T1000 (cell line): ENCODE measurements around the gene GPR153.
"Not testable (repeated sequence)": the region's sequence is repeated elsewhere in the genome, so short reads cannot be mapped to it uniquely, and the experiment has no call there.

Experiments used
- DNase-seq: peaks from one replicate; lab custom pipeline; 2025; ENCODE audit warnings: mixed read lengths; lab: John Stamatoyannopoulos, UW

The GPR153 gene

DNA sequence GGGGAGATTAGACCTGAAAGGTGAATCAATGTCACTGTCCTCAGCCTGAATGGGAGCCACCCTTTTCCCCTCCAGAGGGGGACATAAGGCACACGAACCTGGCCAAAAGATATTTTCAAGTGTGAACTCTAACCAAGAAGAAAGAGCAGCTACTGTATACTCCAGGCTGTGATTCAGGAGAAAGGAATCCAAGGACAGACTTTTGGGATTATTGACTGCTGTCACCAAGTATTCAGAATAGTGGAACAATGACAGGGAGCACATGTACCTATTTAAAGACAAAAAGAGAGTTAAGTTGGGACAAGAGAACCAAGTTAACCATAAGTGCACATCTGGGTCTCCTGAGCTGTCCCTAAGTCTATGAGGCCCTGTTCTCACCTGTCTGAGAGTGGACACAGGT, 27.5 kb downstream of the GPR153 start:
- DNase-seq, result no peak

DNA sequence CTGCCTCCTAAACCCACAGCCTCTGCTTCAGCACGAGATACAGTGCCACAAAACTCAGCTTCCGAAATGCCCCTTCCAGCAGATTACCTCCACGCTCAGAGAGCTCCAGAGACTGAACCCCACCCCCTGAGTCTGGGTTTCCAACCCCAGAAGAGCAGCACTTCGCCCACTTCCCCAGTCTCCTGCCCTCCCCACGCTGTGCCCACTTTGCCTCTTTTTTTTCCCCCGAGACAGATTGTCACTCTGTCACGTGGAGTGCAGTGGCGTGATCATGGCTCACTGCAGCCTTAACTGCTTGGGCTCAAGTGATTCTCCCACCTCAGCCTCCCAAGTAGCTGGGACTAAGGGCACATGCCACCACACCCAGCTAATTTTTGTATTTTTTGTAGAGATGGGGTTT, 35.2 kb downstream of the GPR153 start:
- DNase-seq, result no peak

DNA sequence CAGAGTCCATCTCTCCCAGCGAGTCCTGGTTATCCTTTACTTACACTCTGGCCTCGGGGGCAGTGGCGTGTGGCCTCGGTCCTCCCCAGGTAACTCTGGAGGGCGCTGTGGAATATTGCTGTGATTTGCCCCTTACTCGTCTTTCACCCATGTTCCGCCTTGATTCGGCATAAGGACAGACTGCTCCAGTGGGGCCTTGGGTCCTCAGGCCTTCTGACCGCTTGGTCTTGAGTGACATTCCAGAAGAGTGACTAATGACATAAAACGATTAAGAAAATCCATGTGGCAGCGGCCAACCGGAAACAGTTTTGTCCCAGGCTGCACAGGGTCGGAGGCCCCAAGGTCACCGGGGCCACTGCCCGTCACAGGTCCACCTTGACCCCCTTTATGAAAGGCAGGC, 36.2 kb downstream of the GPR153 start:
- no peak for DNase-seq

DNA sequence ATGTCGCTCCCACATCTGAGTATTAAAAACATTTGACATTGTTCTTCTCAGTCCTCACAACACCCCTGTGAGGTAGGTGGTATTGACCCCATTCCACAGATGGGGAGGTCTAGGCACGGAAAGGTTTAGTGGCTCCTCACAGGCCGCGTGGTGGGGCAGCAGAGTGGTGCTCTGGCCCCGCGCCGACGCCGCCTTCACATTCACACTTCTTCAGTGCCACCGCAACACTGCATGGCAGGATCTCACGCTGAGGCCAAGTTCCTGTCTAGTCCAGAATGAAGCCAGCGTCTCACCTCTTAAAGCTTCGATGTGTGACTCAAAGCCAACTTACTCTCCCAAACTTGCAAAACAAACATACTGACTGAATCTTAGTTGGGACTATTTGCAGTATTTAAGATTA, 37.3 kb downstream of the GPR153 start:
- no peak for DNase-seq

DNA sequence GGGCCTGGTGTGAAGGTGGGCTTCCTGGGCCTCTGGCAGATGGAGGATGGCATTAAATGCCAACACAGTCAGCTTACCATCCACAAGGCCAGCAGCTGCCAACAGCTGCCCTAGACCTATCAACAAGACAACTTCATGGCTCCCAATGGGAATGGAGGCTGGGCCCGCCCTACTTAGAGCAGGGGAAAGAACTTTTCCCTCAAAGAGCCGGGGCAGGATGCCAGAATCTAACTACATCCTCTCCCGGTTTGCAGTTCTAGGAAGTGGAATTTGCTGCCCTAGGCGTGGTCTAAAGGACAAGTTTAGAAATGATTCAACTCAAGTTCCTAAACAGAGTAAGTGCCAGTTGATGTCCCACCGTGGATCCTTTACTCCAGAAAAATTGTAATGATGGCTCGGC, 38.3 kb downstream of the GPR153 start:
- no peak for DNase-seq

DNA sequence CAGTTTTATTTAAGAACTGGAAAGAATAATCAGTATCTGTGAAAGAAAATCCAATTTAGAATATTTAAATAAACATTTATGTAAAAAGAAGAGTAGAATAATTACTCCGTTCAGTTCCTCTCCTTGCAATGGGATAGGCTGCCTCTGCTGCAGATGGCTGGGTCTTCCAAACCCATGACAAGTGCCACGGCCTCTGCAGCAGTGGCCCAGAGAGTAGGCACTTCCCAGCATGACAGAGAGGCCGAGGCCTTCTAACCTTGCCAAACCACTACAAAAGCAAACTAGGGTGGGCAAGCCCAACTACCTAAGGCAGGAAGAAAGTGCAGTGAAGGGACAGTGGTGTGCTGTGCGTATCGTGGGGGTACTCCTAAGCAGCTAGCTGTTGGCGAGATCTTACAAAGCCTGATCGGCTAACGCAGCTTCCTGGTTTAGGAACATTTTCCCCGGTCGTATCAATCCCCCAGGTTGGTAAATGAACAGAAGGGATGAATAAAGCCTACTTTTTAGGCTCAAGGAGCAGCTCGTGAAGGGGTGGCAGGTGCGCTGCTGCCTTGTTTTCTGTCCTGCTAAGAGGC, 39.6 kb downstream of the GPR153 start:
- DNase-seq, result no peak

DNA sequence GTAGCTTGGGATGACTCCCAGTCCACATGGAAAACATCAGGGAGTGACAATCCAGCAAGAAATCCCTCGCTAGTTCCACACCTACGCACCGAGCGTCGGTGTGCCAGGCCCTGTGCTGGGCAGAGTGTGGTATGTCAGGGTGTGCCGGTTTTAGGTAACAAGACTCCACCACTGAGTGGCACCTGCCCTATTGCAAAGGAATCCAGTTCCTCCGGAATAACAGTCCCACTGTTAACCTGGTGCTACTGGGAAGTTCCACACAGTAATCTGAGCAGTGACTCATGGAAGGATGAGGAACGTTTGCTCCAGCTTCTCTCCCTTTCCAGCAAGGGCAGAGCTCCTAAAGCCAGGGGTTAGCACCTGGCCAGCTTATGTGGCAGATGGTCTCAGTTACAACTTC, 40.7 kb downstream of the GPR153 start:
- no peak for DNase-seq

DNA sequence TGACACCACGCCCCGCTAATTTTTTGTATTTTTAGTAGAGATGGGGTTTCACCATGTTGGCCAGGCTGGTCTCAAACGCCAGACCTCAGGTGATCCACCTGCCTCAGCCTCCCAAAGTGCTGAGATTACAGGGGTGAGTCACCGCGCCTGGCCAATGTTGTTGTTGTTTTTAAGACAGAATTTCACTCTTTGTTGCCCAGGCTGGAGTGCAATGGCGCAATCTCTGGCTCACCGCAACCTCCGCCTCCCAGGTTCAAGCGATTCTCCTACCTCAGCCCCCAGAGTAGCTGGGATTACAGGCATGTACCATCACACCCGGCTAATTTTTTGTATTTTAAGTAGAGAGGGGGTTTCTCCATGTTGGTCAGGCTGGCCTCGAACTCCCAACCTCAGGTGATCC, 41.3 kb downstream of the GPR153 start:
- DNase-seq, result not testable (repeated sequence)

DNA sequence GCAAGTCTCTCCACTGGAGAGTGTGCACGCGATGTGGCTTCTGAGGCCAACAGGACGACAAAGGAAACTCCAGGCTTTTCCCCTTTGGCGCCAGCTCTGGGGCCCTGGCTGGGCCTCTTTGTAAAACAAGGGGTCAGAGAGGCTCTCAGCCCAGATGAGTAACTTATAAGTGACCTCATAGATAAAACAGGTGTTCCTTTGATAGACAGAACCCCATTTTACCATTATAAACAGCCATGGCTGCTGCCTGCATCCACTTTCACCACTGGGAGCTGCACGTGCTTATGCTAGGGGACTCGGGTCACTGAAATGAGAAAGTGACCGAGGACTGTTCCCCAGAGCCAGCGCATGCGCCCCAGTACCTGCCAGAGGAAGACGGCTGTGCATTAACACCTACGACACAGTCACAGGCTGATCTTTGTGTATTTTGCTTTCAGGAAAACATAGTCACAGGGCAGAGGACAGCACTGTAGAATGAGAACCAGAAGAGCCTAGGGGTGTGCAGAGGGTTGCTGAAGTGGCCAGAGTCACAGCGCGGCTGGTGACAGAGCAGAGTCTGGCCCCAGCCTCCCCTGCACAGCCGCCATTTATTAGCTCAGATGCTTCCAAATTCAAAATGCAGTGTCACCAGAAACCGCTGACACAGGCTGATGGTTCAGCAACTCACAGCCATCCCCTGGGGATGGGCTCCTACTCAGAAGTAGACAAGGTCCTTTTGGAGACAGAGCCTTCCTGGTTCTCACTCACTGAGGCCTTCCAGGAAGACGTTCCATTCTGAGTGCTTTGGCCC, 42.3 kb downstream of the GPR153 start:
- no peak for DNase-seq

DNA sequence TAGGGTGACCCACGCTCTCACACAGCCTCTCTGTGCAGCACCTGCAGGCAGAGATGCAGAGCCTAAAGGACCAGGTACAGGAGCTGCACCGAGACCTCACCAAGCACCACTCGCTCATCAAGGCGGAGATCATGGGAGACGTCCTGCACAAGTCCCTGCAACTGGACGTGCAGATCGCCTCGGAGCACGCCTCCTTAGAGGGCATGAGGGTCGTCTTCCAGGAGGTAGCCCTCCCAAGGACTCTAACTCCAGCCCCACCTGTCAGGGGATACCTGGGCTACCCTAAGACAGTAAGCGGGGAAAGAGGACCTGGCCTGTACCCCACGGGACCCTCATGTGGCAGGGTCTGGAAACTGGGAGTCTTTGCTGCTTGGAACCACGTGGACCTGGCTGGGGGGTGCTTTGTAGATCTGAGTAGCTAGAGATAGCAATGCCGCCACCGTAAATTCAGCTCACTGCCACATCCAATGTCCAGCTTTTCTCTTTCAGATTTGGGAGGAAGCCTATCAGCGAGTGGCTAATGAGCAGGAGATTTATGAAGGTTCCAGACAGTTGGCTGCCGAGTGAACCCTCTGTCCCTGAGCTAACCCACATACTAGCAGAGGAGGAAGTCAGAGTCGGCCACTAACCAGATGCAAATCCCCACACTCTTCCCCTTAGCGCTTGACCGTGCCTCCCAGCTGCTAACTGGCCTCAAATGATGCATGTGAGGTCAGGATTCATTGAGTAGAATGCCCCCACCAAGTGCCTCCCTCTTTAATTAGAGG, 48.5 kb downstream of the GPR153 start:
- DNase-seq, result no peak

DNA sequence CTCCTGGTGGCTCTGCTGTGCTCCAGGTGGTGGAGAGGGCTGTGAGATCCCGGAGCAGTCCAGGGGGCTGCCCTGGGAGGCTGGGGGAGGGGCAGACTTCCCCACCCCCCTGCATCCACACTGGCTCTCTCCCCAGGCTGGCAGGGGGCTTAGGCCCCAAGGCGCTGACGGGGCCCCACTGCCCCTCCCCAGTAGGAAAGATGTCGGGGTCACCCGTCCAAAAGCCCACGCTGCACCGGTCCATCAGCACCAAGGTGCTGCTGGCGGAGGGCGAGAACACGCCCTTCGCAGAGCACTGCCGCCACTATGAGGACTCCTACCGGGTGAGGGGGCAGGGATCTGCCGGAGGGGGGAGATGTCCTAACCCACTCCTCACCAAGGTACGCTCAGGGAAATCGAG, 49.2 kb downstream of the GPR153 start:
- no peak for DNase-seq

DNA sequence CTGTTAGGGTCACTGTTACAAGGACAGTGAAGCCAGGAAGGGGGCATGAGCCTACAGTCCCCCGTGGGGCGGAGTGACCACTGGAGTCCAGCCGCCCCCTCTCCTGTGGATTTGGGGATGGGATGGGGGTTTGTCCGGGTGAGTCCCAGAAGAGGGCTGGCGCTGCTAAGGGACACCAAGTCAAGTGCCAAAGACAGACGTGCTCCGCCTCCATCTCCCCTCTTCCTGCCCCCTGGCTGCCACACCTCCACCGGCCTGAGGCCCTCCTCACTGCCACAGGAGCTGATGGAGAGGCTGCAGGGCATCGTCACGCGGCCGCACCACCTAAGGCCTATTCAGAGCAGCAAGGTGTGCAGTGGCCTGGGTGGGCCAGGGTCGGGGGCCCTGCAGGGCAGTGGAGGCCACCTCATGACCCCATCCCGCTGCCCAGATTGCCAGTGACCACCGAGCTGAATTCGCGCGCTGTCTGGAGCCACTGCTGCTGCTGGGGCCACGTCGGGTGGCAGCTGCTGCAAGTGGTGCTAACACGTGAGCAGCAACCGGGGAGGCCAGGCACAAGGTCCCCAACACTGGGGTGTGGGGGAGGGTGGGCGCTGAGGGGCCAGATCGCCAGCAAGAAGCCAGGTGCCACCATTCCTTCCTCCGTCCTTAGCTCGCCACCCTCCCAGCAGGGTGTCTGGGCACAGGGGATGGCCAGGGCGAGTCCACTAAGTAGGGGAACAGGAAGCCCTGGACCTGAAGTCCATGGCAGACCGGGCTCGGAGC, 50.1 kb downstream of the GPR153 start:
- no peak for DNase-seq

DNA sequence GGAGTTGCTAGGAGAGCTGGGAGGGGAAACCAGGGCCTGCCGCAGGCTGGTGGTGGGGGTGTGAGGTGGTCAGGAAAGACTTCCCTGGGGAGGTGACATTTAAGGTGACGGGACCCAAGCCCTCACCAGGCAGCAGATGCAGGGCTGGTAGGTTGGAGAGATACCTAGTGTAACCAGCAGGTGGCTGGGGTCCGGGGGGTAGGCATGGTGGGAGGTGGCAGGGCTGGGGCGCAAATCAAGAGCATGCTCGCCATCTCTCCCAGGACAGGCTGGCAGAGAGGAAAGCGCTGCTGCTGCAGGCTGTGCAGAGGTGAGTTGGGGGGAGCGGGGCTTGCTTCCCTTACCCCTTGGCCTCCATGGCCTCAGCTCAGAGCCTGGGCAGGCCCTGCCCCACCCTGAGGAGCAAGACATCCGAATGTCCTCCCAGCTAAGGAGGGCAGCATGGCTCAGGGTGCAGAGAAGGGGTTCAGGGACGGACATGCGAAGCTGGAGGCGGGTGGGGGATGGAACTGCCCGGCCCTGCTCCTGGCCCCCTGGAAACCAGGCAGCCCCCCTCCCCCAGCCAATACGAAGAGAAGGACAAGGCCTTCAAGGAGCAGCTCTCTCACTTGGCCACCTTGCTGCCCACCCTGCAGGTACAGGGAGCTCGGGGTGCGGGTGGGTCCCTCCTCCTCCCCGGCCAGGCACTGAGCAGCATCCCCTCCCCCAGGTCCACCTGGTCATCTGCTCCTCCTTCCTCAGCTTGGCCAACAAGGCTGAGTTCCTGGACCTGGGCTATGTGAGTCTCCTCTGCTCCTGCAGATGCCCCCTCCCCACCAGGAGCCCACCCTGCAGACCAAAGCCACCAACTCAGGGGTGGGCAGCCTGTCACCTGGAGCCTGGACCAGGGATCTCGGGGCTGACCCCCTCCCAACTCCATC, 51.0 kb downstream of the GPR153 start:
- DNase-seq, result no peak

DNA sequence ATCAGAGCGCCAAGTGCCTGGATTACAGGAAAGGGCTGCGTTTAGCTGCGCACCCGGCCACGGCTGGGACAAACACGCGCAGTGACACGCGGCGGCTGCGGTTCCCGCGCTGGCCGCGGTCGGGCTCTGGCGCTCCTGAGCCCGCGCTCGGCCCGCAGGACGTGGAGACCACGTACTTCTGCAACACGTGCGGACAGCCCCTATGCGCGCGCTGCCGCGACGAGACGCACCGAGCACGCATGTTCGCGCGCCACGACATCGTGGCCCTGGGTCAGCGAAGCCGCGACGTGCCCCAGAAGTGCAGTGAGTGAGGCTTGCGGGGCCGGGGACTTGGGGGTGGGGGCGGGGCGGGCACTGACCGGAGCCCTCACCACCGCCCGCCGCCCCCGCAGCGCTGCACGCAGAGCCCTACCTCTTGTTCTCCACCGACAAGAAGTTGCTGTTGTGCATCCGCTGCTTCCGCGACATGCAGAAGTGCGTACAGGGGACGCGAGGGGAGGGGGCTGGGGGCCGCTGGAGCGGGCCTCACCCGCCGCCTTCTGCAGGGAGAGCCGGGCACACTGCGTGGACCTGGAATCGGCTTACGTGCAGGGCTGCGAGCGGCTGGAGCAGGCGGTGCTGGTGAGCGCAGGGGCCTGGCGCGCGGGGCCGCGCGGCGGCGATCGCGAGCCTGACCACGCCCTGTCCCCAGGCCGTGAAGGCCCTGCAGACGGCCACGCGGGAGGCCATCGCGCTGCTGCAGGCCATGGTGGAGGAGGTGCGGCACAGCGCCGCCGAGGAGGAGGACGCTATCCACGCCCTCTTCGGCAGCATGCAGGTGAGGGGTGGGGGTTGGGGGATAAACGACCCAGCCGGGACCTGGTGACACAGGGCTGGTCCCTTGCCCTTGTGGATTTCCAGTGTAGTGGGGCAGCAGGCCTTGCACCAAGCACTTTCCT, 51.9 kb downstream of the GPR153 start:
- DNase-seq, result peak; percentile 45

DNA sequence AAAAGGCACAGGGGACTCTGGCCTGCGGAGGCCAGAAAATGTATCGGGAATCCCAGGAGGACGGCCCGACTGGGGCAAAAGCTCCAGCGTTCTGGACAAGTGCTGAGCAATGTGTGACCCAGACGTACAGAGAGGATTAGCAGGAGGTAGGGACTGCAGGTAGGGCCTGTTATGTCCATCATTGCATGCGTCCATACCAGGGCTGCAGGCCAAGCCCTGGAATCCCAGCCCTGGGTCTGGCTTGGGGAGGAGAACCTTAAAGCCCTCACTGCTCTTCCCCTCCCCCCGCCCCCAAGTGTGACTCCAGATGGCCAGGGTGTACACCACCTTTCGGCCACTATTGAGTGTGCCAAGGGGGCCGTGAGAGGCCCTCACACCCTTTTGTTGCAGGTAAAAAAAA, 53.0 kb downstream of the GPR153 start:
- DNase-seq, result no peak

DNA sequence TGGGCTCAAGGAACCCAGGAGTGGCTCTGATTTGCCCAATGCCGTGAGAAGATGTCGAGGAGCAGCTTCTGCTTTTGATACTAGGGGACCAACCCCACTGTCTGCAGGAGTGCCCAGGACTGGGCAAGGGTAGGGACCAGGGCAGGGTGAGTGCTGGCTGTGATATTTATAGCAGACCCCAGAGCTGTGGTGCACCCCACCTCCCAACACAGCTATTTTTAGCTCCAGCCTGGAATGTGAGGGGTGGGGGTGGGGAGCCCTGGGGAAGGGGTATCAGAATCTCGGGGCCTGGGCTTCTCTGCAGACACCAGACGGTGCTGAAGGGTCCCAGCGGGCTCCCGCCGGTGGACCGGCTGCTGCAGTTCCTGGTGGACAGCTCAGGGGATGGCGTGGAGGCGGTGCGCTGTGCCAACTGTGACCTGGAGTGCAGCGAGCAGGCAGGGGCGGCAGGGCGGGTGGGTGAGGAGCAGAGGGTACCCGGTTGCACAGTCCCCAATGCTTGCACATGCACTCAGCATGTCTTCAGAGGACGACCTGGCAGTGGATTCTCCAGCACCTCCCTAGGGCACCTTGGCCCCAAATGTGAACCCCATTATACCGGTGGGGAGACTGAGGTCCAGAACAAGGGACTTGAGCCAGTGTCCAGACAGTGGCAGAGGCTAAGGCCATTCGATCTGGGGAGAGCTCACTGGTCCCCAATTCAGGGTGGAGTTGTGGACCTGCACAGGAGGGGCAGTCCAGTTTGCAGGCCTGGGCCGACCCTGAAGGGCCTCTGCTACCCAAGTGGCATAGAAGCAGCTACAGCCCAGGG, 53.6 kb downstream of the GPR153 start:
- no peak for DNase-seq

DNA sequence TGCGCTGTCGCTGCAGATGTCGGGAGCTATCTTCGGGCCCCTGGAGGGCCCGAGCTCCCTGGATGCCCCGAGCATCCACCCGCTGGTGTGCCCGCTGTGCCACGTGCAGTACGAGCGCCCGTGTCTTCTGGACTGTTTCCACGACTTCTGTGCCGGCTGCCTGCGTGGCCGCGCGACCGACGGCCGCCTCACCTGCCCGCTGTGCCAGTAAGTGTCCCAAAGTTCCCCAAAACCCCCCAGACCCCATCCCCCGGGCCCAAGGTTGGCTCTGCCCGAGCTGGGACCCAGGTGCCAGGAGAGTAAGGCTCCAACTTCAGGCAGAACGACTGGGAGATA, 54.4 kb downstream of the GPR153 start:
- no peak for DNase-seq

DNA sequence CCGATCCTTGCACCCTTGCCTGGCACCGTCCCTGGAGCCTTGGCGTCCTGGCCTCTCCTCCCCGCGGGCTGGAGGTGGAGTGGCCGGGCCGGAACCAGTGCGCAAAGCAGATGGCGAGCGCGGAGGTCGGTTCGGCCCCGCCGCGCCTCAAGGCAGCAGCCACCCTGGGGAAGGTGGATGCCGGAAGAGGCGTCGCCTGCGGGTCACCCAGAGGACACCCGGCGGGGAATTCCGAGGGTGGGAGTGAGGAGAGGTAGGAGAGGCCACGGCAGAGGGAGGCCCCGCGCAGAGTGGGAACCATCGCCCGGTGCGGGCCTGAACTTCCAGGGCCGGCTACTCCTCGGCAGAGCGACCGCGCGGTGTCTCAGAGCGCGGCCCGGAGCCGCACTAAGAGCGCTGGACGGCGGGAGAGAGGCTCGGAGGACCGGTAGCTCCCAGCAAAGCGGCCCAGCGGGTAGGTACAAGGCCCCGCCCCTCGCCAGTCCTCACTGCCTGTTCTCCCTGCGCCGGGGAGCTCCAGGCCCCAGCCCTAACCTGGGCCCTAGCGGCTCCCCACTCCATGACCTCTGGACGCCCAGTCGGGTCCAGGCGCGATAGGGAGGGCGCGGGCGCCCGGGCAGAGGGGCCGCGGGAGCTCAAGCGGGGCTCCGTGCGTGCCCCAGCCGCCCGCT, 54.9 kb downstream of the GPR153 start, which contains the start of gene RNF207:
Gene RNF207 (plus strand): TSS at position 271 of the 671 bp plus-strand sequence. CDS start 417 bp downstream, outside the sequence.
- no peak for DNase-seq

DNA sequence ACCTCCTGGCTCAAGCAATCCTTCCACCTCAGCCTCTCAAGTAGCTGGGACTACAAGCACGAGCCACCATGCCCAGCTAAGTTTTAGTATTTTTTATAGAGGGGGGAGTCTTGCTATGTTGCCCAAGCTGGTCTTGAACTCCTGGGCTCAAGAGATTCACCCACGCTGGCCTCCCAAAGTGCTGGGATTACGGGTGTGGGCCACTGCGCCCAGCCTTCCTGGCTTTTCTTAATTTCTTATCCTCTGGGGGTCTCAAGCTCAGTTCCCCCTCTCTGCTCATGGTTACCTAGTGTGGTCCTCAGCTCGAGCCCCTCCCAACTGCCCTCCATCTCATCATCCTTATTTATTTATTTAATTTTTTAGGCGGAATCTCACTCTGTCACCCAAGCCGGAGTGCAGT, 58.6 kb downstream of the GPR153 start:
- DNase-seq, result no peak
